Effector memory CD8-positive, alpha-beta T cell (primary cell): ENCODE data around the gene SLC24A3.
A peak's percentile ranks its signal among the peaks of the same experiment; 100 is the strongest.
"Not testable (repeated sequence)": the region's sequence is repeated elsewhere in the genome, so short reads cannot be mapped to it uniquely, and the experiment has no call there.

Experiments
- ATAC-seq: fragments of 150-1000 bp; cut with Tn5 transposase; replicated peaks from 2 replicates; pipeline ENCODE4 v1.10.0; 2021; ENCODE audit warnings: mild to moderate bottlenecking, moderate library complexity
- DNase-seq, 3 experiments: peaks; one replicate each; pipeline ENCODE4 v3.0.0; 2021
- H3K27ac Mint-ChIP-seq, 2 donors: one replicate each; pipeline ENCODE4 v1.8.0; 2022; ENCODE audit warnings: mild to moderate bottlenecking in 2 of 2, mixed read lengths in 2 of 2, moderate library complexity in 2 of 2
- H3K27me3 Mint-ChIP-seq, 2 donors: one replicate each; pipeline ENCODE4 v1.8.0; 2022; ENCODE audit warnings: mixed read lengths in 2 of 2
- H3K36me3 Mint-ChIP-seq: one replicate; pipeline ENCODE4 v1.8.0; 2022; ENCODE audit warnings: mild to moderate bottlenecking, moderate library complexity, mixed read lengths; ENCODE audit not compliant: insufficient read depth
- H3K4me1 Mint-ChIP-seq, 2 donors: one replicate each; pipeline ENCODE4 v1.8.0; 2022; ENCODE audit warnings: low read depth in 2 of 2, mixed read lengths in 2 of 2
- H3K4me3 Mint-ChIP-seq, 2 donors: one replicate each; pipeline ENCODE4 v1.8.0; 2022; ENCODE audit warnings: mild to moderate bottlenecking in 2 of 2, mixed read lengths in 2 of 2, moderate library complexity in 2 of 2
- H3K9me3 Mint-ChIP-seq, 2 donors: one replicate each; pipeline ENCODE4 v1.8.0; 2022; ENCODE audit warnings: mixed read lengths in 2 of 2

Gene SLC24A3

GRCh38 chr20:19618711-19619110 lies 406.3 kb downstream of the SLC24A3 start:
- H3K9me3 Mint-ChIP-seq: peaks cover 0 to 7% of the 10 kb centered on the region in 2 donors
- no peaks in the 10 kb centered on the region for H3K36me3 Mint-ChIP-seq
- no peaks in the 10 kb centered on the region for H3K4me1 Mint-ChIP-seq
- DNase-seq (no peak), ATAC-seq (no peak)
- H3K27me3 Mint-ChIP-seq: peaks cover 20 to 26% of the 10 kb centered on the region in 2 donors
- no peak overlapping the region for H3K27ac Mint-ChIP-seq
- no peak overlapping the region for H3K4me3 Mint-ChIP-seq

GRCh38 chr20:19619904-19620430 lies 407.5 kb downstream of the SLC24A3 start:
- Mint-ChIP-seq H3K36me3 (no peaks in the 10 kb centered on the region), H3K4me3 (no peak overlapping the region), H3K4me1 (no peaks in the 10 kb centered on the region), H3K27me3 (peaks cover 18 to 26% of the 10 kb centered on the region in 2 donors), H3K9me3 (peaks cover 0 to 14% of the 10 kb centered on the region in 2 donors), H3K27ac (no peak overlapping the region)
- no peak for ATAC-seq
- DNase-seq: no peak

- Mint-ChIP-seq H3K4me1 (no peaks in the 10 kb centered on the region), H3K9me3 (peaks cover 0 to 14% of the 10 kb centered on the region in 2 donors), H3K4me3 (no peak overlapping the region), H3K36me3 (no peaks in the 10 kb centered on the region), H3K27ac (no peak overlapping the region), H3K27me3 (peaks cover 18 to 26% of the 10 kb centered on the region in 2 donors)
- ATAC-seq (no peak), DNase-seq (no peak)
These were observed 408.0 kb downstream of the SLC24A3 start for GRCh38 chr20:19620446-19620845.

- Mint-ChIP-seq H3K9me3 (peaks cover 0 to 14% of the 10 kb centered on the region in 2 donors), H3K4me1 (no peaks in the 10 kb centered on the region), H3K27ac (no peak overlapping the region), H3K36me3 (no peaks in the 10 kb centered on the region), H3K4me3 (no peak overlapping the region), H3K27me3 (peaks cover 18 to 26% of the 10 kb centered on the region in 2 donors)
- ATAC-seq (no peak), DNase-seq (no peak)
These were observed 408.6 kb downstream of the SLC24A3 start for GRCh38 chr20:19621072-19621471.

GRCh38 chr20:19624221-19624965 lies 412.0 kb downstream of the SLC24A3 start:
- Mint-ChIP-seq H3K36me3 (no peaks in the 10 kb centered on the region), H3K27me3 (peaks cover 18 to 20% of the 10 kb centered on the region in 2 donors), H3K9me3 (peaks cover 0 to 14% of the 10 kb centered on the region in 2 donors), H3K4me3 (no peak overlapping the region), H3K27ac (no peak overlapping the region), H3K4me1 (no peaks in the 10 kb centered on the region)
- ATAC-seq (no peak), DNase-seq (no peak)

- peaks cover 9 to 20% of the 10 kb centered on the region in 2 donors for H3K27me3 Mint-ChIP-seq
- no peak overlapping the region for H3K27ac Mint-ChIP-seq
- peaks cover 0 to 14% of the 10 kb centered on the region in 2 donors for H3K9me3 Mint-ChIP-seq
- no peaks in the 10 kb centered on the region for H3K36me3 Mint-ChIP-seq
- H3K4me3 Mint-ChIP-seq: no peak overlapping the region
- H3K4me1 Mint-ChIP-seq: no peaks in the 10 kb centered on the region
- ATAC-seq (no peak), DNase-seq (no peak)
These were observed 413.0 kb downstream of the SLC24A3 start for GRCh38 chr20:19625426-19625825.

GRCh38 chr20:19626896-19627295 lies 414.5 kb downstream of the SLC24A3 start:
- H3K27me3 Mint-ChIP-seq: peaks cover 9 to 10% of the 10 kb centered on the region in 2 donors
- peaks cover 0 to 14% of the 10 kb centered on the region in 2 donors for H3K9me3 Mint-ChIP-seq
- no peak overlapping the region for H3K27ac Mint-ChIP-seq
- no peak for ATAC-seq
- no peak for DNase-seq
- H3K4me3 Mint-ChIP-seq: no peak overlapping the region
- no peaks in the 10 kb centered on the region for H3K36me3 Mint-ChIP-seq
- H3K4me1 Mint-ChIP-seq: no peaks in the 10 kb centered on the region

- DNase-seq (peak; percentile 9 to 24 (median 15)), ATAC-seq (no peak)
- Mint-ChIP-seq H3K27me3 (peaks cover 7 to 9% of the 10 kb centered on the region in 2 donors), H3K4me3 (no peak overlapping the region), H3K9me3 (peaks cover 0 to 8% of the 10 kb centered on the region in 2 donors), H3K4me1 (no peaks in the 10 kb centered on the region), H3K36me3 (no peaks in the 10 kb centered on the region), H3K27ac (no peak overlapping the region)
These were observed 416.2 kb downstream of the SLC24A3 start for GRCh38 chr20:19628570-19629134.

GRCh38 chr20:19631410-19631809 lies 419.0 kb downstream of the SLC24A3 start:
- H3K27ac Mint-ChIP-seq: no peak overlapping the region

GRCh38 chr20:19633985-19634384 lies 421.5 kb downstream of the SLC24A3 start:
- no peaks in the 10 kb centered on the region for H3K4me1 Mint-ChIP-seq
- H3K9me3 Mint-ChIP-seq: peaks cover 0 to 3% of the 10 kb centered on the region in 2 donors
- DNase-seq: no peak
- ATAC-seq: no peak
- no peak overlapping the region for H3K4me3 Mint-ChIP-seq
- no peaks in the 10 kb centered on the region for H3K36me3 Mint-ChIP-seq
- H3K27me3 Mint-ChIP-seq: no peaks in the 10 kb centered on the region
- no peak overlapping the region for H3K27ac Mint-ChIP-seq

More at GRCh38 chr20:19631410-19631809, 419.0 kb downstream of the SLC24A3 start:
- H3K4me3 Mint-ChIP-seq: no peak overlapping the region
- ATAC-seq (no peak), DNase-seq (no peak)
- no peaks in the 10 kb centered on the region for H3K36me3 Mint-ChIP-seq
- H3K27me3 Mint-ChIP-seq: peaks cover 7 to 9% of the 10 kb centered on the region in 2 donors
- peaks cover 0 to 3% of the 10 kb centered on the region in 2 donors for H3K9me3 Mint-ChIP-seq
- H3K4me1 Mint-ChIP-seq: no peaks in the 10 kb centered on the region

GRCh38 chr20:19639471-19640045 lies 427.1 kb downstream of the SLC24A3 start:
- not testable (repeated sequence) for H3K4me1 Mint-ChIP-seq, H3K27ac Mint-ChIP-seq, H3K9me3 Mint-ChIP-seq, H3K36me3 Mint-ChIP-seq, DNase-seq, H3K4me3 Mint-ChIP-seq, H3K27me3 Mint-ChIP-seq, ATAC-seq

GRCh38 chr20:19642860-19643259 lies 430.4 kb downstream of the SLC24A3 start:
- H3K27ac Mint-ChIP-seq: no peak overlapping the region
- ATAC-seq: no peak
- no peaks in the 10 kb centered on the region for H3K9me3 Mint-ChIP-seq
- no peak for DNase-seq
- H3K4me3 Mint-ChIP-seq: no peak overlapping the region
- H3K4me1 Mint-ChIP-seq: no peaks in the 10 kb centered on the region
- no peaks in the 10 kb centered on the region for H3K36me3 Mint-ChIP-seq
- H3K27me3 Mint-ChIP-seq: peaks cover 9 to 28% of the 10 kb centered on the region in 2 donors

GRCh38 chr20:19644085-19644484 lies 431.6 kb downstream of the SLC24A3 start:
- H3K9me3 Mint-ChIP-seq: no peaks in the 10 kb centered on the region
- DNase-seq: no peak
- no peak overlapping the region for H3K4me3 Mint-ChIP-seq
- no peaks in the 10 kb centered on the region for H3K36me3 Mint-ChIP-seq
- H3K27me3 Mint-ChIP-seq: peaks cover 9 to 28% of the 10 kb centered on the region in 2 donors
- no peaks in the 10 kb centered on the region for H3K4me1 Mint-ChIP-seq
- no peak for ATAC-seq
- H3K27ac Mint-ChIP-seq: no peak overlapping the region
